HG02642 (cell line): ENCODE results near the gene CCR3.
"Not testable (repeated sequence)": the region's sequence is repeated elsewhere in the genome, so short reads cannot be mapped to it uniquely, and the experiment has no call there.

Experiments used
- ATAC-seq: cut with Tn5 transposase; IDR thresholded peaks from one replicate; pipeline ENCODE4 v1.9.1; 2021; ENCODE audit warnings: mild to moderate bottlenecking; ENCODE audit not compliant: unreplicated experiment, poor library complexity

The CCR3 gene

GRCh38 chr3:46242120-46242519, at the start of gene CCR3:
Gene CCR3, plus strand, starts transcription at chr3:46242460. Its CDS starts 22,699 bp downstream, at chr3:46265159.
- ATAC-seq, result no peak

GRCh38 chr3:46192939-46193338, 49.3 kb upstream of the CCR3 start:
- no peak for ATAC-seq

- ATAC-seq, result no peak
These were observed 48.8 kb upstream of the CCR3 start for GRCh38 chr3:46193436-46193835.

GRCh38 chr3:46194868-46195553, 47.2 kb upstream of the CCR3 start:
- ATAC-seq, result no peak

GRCh38 chr3:46196261-46196957, 45.9 kb upstream of the CCR3 start:
- no peak for ATAC-seq

GRCh38 chr3:46200211-46200610, 42.0 kb upstream of the CCR3 start:
- ATAC-seq, result no peak

GRCh38 chr3:46200790-46201189, 41.5 kb upstream of the CCR3 start:
- no peak for ATAC-seq

- ATAC-seq, result no peak
These were observed 39.7 kb upstream of the CCR3 start for GRCh38 chr3:46202535-46202934.

- no peak for ATAC-seq
These were observed 38.6 kb upstream of the CCR3 start for GRCh38 chr3:46203681-46204080.

- no peak for ATAC-seq
These were observed 36.8 kb upstream of the CCR3 start for GRCh38 chr3:46205286-46205960.

GRCh38 chr3:46206282-46207015, 35.8 kb upstream of the CCR3 start:
- ATAC-seq, result no peak

GRCh38 chr3:46207514-46207913, 34.7 kb upstream of the CCR3 start:
- ATAC-seq, result not testable (repeated sequence)

GRCh38 chr3:46208167-46208704, 34.0 kb upstream of the CCR3 start, which contains the start of gene CCR1:
Gene CCR1, minus strand, starts transcription at chr3:46208313. Its CDS starts 4,000 bp downstream, at chr3:46204313.
- peak; percentile 61 for ATAC-seq

GRCh38 chr3:46209053-46209452, 33.2 kb upstream of the CCR3 start:
- ATAC-seq, result no peak

- no peak for ATAC-seq
These were observed 32.4 kb upstream of the CCR3 start for GRCh38 chr3:46209746-46210470.

- ATAC-seq, result no peak
These were observed 30.2 kb upstream of the CCR3 start for GRCh38 chr3:46212101-46212500.

- ATAC-seq, result no peak
These were observed 29.1 kb upstream of the CCR3 start for GRCh38 chr3:46213201-46213600.

- no peak for ATAC-seq
These were observed 27.4 kb upstream of the CCR3 start for GRCh38 chr3:46214751-46215352.

- ATAC-seq, result no peak
These were observed 26.3 kb upstream of the CCR3 start for GRCh38 chr3:46215810-46216414.
